Aorta (tissue), 5 donors: ENCODE results near the gene NOXRED1. TPM values are rescaled to one million over a fixed set of nuclear protein-coding genes. Genes with fewer than 3 reads are reported as not detected.

ENCODE experiments used
- ATAC-seq: fragments of 200-7000 bp; cut with Tn5 transposase; one replicate; pipeline ENCODE4 v1.9.1; 2022; ENCODE audit warnings: moderate library complexity; ENCODE audit not compliant: low FRiP score
- DNase-seq, 2 donors: peaks; one replicate each; pipeline ENCODE4 v3.0.0-alpha.2; 2020
- H3K27ac ChIP-seq, 2 donors: one replicate each; pipeline ENCODE4 v1.5.1; 2013; ENCODE audit warnings: low read length in 2 of 2, mild to moderate bottlenecking in 2 of 2, moderate library complexity in 2 of 2, control low read depth in 1 of 2, inconsistent platforms in 1 of 2, low read depth in 1 of 2
- H3K27me3 ChIP-seq, 2 donors: one replicate each; pipeline ENCODE4 v1.6.1; 2013; ENCODE audit warnings: control low read depth in 1 of 2, low read length in 1 of 2, mild to moderate bottlenecking in 1 of 2, moderate library complexity in 1 of 2; ENCODE audit not compliant: insufficient read depth in 2 of 2, control insufficient read depth in 1 of 2
- H3K36me3 ChIP-seq, 2 donors: one replicate each; pipeline ENCODE4 v1.6.1; 2013; ENCODE audit warnings: control low read depth in 1 of 2, low read length in 1 of 2, mild to moderate bottlenecking in 1 of 2; ENCODE audit not compliant: insufficient read depth in 2 of 2, control insufficient read depth in 1 of 2
- H3K4me1 ChIP-seq, 2 donors: one replicate each; pipeline ENCODE4 v1.6.1; 2013; ENCODE audit warnings: low read length in 2 of 2, control low read depth in 1 of 2, mild to moderate bottlenecking in 1 of 2, moderate library complexity in 1 of 2; ENCODE audit not compliant: insufficient read depth in 2 of 2, control insufficient read depth in 1 of 2
- H3K4me3 ChIP-seq, 2 donors: one replicate each; pipeline ENCODE4 v1.5.1; 2013; ENCODE audit warnings: low read length in 2 of 2, control low read depth in 1 of 2, mild to moderate bottlenecking in 1 of 2
- H3K9me3 ChIP-seq: one replicate; pipeline ENCODE4 v1.6.1; 2013; ENCODE audit warnings: mild to moderate bottlenecking, low read length; ENCODE audit not compliant: control insufficient read depth
- WGBS, 2 donors: extraction: QIAGEN DNeasy Blood & Tissue Kit; methylation state at CpG; one replicate each; pipeline ENCODE4 v1.1.7; 2013; 5-methylcytosine and 5-hydroxymethylcytosine counted together
- intact Hi-C, 2 donors: fragments of 100-400 bp; cut with DNase I; formaldehyde crosslinking; loops; one replicate each; pipeline versions ENCODE4 v1.14.2 to v1.15.0; 2022
- polyA plus RNA-seq, 2 donors: library from polyadenylated mRNA; stranded (reverse); fragments of 200-250 nt; gene quantifications; one replicate each; pipeline ENCODE4 v1.2.3, GENCODE V29; 2013
- total RNA-seq, 2 donors: library from RNA; stranded (reverse); fragmentation: NEBNext Ultra II Directional; extraction: Animal tissue kit (Norgen Biotek cat#: 25700); gene quantifications; one replicate each; pipeline ENCODE4 v1.2.1, GENCODE V29; 2021
- donor health status: healthy with polysubstance abuse.
- donor health status: Bipolar disorder and iron deficiency.
- donor health status: DM: no; HTN: no; CAD: no.
- donor health status: DM: no; HTN: no; CAD: no.
- donor health status: DM: yes; HTN: yes; CAD: no.

NOXRED1 gene
- total and polyA plus RNA-seq, 4 donors: 0.13 to 1.0 (median 0.32) TPM; not detected in 1

DNA sequence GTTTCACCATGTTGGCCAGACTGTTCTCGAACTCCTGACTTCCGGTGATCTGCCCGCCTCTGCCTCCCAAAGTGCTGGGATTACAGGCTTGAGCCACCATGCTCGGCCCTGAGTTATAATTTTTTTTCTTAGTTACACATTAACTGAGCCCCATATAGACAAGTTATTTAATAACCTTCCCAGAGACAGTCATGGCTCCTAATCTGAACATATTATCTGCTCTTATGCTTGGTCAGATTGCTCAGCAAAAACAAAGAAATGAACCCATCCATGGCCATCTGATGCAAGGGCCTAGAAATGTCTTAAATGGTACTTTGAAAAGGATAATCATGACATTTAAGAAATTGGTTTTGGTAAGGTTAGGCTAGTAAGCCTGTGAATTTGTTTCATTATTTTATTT is 33.1 kb downstream of the NOXRED1 start:
- H3K4me3 ChIP-seq: no peak overlapping the region
- H3K36me3 ChIP-seq: no peaks in the 10 kb centered on the region
- ATAC-seq (no peak), DNase-seq (no peak)
- no peaks in the 10 kb centered on the region for H3K9me3 ChIP-seq
- H3K4me1 ChIP-seq: no peaks in the 10 kb centered on the region
- no peak overlapping the region for H3K27ac ChIP-seq
- H3K27me3 ChIP-seq: no peaks in the 10 kb centered on the region
- WGBS, 2 donors: 93 to 97% methylated on average over 4 of the region's 4 CpGs
- intact Hi-C loops: no loop called here

DNA sequence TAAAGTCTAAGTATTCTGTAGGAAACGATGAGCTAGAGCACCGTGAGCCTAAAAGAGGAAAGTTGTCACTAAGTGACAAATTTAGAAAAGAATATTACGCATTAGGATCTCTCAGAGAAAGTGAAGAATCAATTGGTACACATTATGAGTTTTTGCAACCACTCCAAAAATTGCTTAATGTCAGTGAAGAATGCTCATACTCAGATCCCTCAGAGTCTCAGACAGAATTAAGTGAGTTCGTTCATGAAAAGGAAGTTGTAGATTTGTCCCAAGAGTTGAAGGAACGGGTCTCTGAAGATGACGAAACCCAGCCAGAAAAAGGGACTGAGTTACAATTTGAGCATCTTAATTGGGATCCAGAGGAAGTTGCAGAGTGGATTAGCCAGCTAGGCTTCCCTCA is 44.6 kb downstream of the NOXRED1 start:
- WGBS, 2 donors: 93 to 94% methylated on average over 6 of the region's 6 CpGs
- Histone ChIP-seq H3K4me1 (peaks cover 0 to 2% of the 10 kb centered on the region in 2 donors), H3K36me3 (no peaks in the 10 kb centered on the region), H3K27ac (no peak overlapping the region), H3K27me3 (no peaks in the 10 kb centered on the region), H3K9me3 (no peaks in the 10 kb centered on the region), H3K4me3 (no peak overlapping the region)
- no peak for ATAC-seq
- DNase-seq: no peak
- intact Hi-C loops: no loop called here

DNA sequence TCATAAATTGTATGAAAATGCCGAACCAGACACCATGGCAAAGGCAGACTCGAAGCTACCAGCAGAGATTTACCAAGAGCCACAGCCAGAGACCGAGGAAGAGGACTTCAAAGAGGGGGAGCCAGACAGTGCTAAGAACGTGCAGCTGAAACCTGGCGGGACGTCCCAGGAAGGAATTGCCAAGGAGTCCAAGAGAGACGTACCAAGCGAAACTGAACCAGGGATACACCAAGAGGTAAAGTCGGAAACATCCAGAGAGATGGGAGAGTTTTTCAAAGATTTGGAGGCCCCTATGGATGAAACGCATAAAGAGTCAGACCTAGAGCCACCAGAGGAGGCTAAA is 45.9 kb downstream of the NOXRED1 start:
- WGBS, 2 donors: 12 to 14% methylated on average over 10 of the region's 10 CpGs
- H3K4me3 ChIP-seq: peak overlapping the region; percentile 66 to 77
- H3K27ac ChIP-seq: no peak overlapping the region
- peaks cover 0 to 2% of the 10 kb centered on the region in 2 donors for H3K4me1 ChIP-seq
- intact Hi-C loops: no loop called here
- ATAC-seq: peak; percentile 11
- no peaks in the 10 kb centered on the region for H3K27me3 ChIP-seq
- no peak for DNase-seq
- no peaks in the 10 kb centered on the region for H3K9me3 ChIP-seq
- no peaks in the 10 kb centered on the region for H3K36me3 ChIP-seq

DNA sequence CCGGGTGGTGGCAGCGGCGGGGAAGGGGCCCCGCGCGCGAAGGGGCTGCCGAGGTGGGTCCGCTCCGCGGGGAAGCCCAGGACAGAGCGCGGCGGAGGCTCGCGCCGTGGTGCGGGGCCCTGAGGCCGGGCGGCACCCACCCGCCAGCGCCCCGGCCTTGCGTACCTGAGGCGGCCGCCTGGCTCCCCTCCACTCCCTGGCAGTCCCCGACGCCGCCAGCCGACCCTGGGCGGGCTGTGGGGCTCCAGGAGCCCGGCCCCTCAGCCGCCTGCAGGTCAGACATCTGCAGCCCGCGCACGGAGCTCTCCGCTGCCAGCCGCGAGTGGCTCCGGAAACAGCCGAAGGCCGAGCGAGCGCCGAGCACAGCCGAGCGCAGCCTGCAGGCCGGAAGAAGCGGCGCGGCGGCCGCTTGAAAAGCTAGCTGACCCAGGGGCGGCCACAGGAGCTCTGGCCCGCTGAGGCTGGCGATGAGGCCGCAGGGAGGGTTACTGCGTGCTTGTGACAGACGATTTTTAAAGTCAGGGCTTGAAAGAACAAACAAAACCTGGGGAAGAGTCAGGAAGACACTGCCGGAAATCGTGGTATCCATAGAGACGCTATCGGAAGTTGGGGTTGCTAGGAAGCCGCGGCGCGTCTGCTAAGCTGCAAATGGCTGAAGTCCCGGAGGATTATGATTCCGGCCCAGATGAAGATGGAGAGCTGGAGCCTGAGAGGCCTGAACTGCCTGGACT is 46.4 kb downstream of the NOXRED1 start, which contains the start of the genes SAMD15 and TMED8:
SAMD15 (plus strand) TSS at position 609 of the 731 bp plus-strand sequence; CDS start at position 649, 40 bp downstream.
TMED8 (minus strand) TSS at position 324 of the 731 bp plus-strand sequence; CDS start at position 283, 41 bp downstream.
- ATAC-seq: peak; percentile 98
- Histone ChIP-seq H3K27me3 (no peaks in the 10 kb centered on the region), H3K36me3 (no peaks in the 10 kb centered on the region), H3K4me3 (peak within 1 kb of the TSS; percentile 66 to 77), H3K4me1 (peaks cover 0 to 2% of the 10 kb centered on the region in 2 donors), H3K27ac (peak within 1 kb of the TSS in 1 of 2 donors; percentile 74), H3K9me3 (no peaks in the 10 kb centered on the region)
- 0% methylated on average over 63 to 69 of the region's 69 CpGs for WGBS, 2 donors
- DNase-seq: peak; percentile 90 to 95
- intact Hi-C loops: no loop called here

DNA sequence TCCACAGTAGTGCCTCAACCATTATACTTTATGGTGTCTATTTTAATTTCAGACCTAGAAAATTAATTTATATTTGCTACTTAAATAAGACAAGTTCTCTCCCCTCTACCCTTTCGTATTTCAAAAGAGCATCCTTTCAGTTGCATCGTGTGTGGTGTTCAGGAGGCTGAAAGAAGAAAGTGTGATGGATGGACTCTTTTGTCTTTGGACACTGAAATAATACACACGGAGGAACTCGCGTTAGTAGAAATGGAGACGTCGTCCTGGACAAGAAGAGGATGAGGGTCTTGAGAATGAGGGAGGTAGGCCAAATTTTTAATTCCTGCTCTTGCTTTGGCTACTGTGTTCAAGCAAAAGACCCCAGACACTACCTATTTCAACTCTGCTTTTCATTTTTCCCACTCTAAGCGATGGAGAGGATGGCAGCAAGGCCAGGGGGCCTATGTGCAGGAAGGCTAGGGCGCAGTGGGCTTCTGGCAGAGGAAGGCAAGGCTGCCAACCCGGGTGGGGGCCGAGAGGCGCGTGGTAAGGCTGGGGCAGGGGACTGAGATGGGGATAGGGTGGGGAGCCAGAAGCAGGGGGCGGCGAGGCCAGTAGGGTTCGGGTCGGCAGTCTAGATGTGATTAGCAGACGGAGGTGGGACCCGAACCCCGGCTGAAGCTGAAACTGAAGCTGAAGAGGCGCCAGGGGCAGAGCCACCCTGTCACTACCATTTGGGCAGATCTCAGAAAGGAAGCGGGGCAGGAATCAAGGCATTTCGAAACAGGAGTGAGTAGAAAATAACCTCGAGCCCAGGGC is 47.2 kb downstream of the NOXRED1 start:
- Histone ChIP-seq H3K4me1 (peaks cover 0 to 2% of the 10 kb centered on the region in 2 donors), H3K9me3 (no peaks in the 10 kb centered on the region), H3K27me3 (no peaks in the 10 kb centered on the region), H3K27ac (peak overlapping the region in 1 of 2 donors; percentile 74), H3K4me3 (peak overlapping the region; percentile 66 to 77), H3K36me3 (no peaks in the 10 kb centered on the region)
- peak; percentile 54 to 80 for DNase-seq
- WGBS, 2 donors: 12% methylated on average over 24 of the region's 24 CpGs
- intact Hi-C loops: no loop called here
- peak; percentile 36 for ATAC-seq

DNA sequence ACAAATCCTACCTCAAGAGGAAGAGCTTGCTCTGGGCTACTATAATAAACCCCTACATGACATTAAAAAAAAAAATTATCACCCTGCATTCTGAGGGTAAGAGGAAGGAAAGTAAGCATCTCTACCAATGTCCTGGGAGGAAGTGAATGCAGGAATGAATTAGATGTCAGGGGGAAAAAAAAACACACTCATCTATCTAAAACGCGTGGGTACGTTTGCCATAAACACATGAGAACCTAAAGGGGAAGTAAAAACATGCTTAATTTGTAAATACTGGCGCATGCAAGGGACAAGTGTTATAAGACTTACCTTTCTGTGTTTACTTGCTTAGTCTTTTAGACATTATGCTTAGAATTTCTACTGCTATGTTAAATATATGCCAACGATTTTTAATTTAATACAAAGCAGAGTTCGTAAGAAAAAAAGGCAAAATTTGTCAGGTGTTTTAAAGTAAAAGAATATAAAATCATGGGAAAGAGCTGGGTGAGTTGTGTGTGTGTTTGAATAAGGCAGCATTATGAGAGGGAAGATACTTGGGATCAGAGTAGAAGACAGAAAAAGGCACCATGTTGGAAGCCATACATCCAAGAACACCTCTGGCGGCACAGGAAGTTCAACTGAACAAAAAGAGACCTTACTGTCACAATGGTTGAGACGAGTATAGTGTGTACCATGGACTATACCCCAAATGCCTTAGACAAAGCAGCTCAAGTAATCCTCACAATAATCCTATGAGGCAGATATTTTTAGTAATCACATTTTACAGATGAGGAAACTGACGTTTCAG is 48.0 kb downstream of the NOXRED1 start:
- no peaks in the 10 kb centered on the region for H3K27me3 ChIP-seq
- H3K36me3 ChIP-seq: no peaks in the 10 kb centered on the region
- DNase-seq (no peak), ATAC-seq (no peak)
- no peaks in the 10 kb centered on the region for H3K9me3 ChIP-seq
- no peak overlapping the region for H3K4me3 ChIP-seq
- WGBS, 2 donors: 88% methylated on average over 9 of the region's 9 CpGs
- intact Hi-C loops: no loop called here
- H3K27ac ChIP-seq: no peak overlapping the region
- peaks cover 0 to 2% of the 10 kb centered on the region in 2 donors for H3K4me1 ChIP-seq

DNA sequence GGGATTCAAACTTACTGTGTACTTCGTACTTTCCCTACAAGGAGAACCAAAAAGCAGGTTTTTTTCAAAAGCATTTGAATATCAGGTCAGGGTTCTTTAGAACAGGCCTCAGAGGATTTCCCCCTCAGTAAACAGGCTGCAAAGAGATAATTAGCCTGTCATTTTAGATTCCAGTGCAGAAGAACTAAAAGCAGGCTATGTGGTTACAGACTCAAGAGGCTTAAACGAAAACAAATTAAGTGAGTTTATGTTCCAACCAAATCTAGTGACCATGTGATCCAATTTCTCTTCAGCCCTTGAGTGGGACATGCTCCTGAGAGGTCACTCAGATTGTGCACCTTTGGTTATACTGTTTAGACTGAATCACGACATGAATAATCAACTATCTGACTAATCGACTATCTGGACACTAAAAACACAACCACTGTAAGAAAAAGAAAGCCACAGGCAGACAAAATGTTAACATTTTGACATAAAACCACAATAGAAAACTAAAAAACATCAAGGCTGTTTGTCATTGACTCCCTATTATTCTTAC is 51.0 kb downstream of the NOXRED1 start:
- 67 to 73% methylated on average over 4 of the region's 4 CpGs for WGBS, 2 donors

DNA sequence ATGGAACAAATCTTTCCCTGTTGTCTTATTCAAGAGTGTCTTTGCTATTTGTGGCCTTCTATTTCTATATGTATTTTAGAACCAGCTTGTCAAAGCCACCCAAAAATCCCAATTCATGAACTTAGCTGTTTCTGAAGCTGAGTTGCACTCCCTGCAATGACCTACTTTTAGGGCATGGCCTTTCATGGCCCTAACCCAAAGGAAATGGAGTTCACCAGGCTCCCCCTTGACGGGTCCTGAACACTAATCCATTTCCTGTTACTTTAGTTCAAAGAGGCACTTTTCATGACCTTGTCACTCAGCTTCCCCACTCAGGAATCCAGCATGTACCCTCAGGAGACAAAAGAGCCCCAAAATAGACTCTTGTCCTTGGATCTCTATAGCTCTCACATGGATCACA is 54.0 kb downstream of the NOXRED1 start:
- H3K4me3 ChIP-seq: no peak overlapping the region
- H3K27ac ChIP-seq: no peak overlapping the region
- H3K9me3 ChIP-seq: no peaks in the 10 kb centered on the region
- H3K36me3 ChIP-seq: no peaks in the 10 kb centered on the region
- DNase-seq (no peak), ATAC-seq (no peak)
- H3K27me3 ChIP-seq: no peaks in the 10 kb centered on the region
- WGBS, 2 donors: 80 to 86% methylated on average over 1 of the region's 1 CpG
- no peaks in the 10 kb centered on the region for H3K4me1 ChIP-seq
- intact Hi-C loops: no loop called here

More for the DNA sequence above, 51.0 kb downstream of the NOXRED1 start:
- Histone ChIP-seq H3K27ac (no peak overlapping the region), H3K9me3 (no peaks in the 10 kb centered on the region), H3K36me3 (no peaks in the 10 kb centered on the region), H3K4me1 (peaks cover 0 to 2% of the 10 kb centered on the region in 2 donors), H3K27me3 (no peaks in the 10 kb centered on the region), H3K4me3 (no peak overlapping the region)
- intact Hi-C loops: no loop called here
- ATAC-seq (no peak), DNase-seq (no peak)
